Measurements from ENCODE around the gene ZNF524. TPM values are rescaled to one million over a fixed set of nuclear protein-coding genes. Genes with fewer than 3 reads are reported as not detected.
A peak's percentile ranks its signal among the peaks of the same experiment; 100 is the strongest.

Gene ZNF524
- total and polyA plus RNA-seq, 9 of the 15 experiments (the other 6 are each of a cell fraction or from before 2014, with no cell fraction given), result 0.08 to 15.6 (median 2.9) TPM

DNA sequence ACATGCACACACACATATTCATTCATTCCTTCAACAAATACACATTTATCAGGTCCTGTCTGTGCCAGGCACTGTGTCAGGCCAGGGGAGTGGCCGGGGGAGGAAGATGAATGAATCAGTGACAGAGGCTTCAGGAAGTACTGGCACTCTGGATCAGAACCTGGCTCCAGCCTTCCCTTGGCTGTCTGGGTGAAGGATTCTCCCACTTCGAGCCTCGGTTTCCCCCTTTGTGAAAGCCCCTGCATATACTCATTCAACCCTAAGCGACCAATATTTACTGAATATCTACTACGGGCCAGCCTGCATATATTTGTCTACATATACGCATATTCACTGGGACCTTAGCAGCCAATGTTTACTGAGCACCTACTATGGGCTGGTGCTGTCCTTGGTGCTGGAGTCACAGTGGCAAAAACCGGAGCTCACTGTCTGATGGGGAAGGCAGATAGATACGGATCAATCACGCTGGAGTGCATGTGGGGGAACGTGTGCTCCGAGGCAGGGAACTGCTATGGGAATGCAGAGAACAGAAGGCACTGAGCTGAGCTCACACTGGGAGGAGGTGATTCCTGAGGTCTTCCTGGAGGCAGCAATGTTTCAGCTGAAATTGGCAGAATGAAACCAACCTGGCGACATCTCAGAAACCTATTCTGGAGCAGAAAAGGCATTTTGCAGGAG is 18.8 kb upstream of the ZNF524 start (continued):
- TF ChIP-seq, protein P1, sequence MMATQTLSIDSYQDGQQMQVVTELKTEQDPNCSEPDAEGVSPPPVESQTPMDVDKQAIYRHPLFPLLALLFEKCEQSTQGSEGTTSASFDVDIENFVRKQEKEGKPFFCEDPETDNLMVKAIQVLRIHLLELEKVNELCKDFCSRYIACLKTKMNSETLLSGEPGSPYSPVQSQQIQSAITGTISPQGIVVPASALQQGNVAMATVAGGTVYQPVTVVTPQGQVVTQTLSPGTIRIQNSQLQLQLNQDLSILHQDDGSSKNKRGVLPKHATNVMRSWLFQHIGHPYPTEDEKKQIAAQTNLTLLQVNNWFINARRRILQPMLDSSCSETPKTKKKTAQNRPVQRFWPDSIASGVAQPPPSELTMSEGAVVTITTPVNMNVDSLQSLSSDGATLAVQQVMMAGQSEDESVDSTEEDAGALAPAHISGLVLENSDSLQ (IDR thresholded peaks at IDR 0.05), result peak; percentile 35; the same call in 1 of the 2 replicates
- peak; percentile 86 for TF ChIP-seq RBM25 (IDR thresholded peaks at IDR 0.05; ENCODE audit: low read depth, low read length, severe bottlenecking)
- TF ChIP-seq, protein P2, sequence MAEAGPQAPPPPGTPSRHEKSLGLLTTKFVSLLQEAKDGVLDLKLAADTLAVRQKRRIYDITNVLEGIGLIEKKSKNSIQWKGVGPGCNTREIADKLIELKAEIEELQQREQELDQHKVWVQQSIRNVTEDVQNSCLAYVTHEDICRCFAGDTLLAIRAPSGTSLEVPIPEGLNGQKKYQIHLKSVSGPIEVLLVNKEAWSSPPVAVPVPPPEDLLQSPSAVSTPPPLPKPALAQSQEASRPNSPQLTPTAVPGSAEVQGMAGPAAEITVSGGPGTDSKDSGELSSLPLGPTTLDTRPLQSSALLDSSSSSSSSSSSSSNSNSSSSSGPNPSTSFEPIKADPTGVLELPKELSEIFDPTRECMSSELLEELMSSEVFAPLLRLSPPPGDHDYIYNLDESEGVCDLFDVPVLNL (CRISPR knock-in tag; IDR thresholded peaks at IDR 0.05; ENCODE audit: low read depth), result no peak
- TF ChIP-seq, protein P3, sequence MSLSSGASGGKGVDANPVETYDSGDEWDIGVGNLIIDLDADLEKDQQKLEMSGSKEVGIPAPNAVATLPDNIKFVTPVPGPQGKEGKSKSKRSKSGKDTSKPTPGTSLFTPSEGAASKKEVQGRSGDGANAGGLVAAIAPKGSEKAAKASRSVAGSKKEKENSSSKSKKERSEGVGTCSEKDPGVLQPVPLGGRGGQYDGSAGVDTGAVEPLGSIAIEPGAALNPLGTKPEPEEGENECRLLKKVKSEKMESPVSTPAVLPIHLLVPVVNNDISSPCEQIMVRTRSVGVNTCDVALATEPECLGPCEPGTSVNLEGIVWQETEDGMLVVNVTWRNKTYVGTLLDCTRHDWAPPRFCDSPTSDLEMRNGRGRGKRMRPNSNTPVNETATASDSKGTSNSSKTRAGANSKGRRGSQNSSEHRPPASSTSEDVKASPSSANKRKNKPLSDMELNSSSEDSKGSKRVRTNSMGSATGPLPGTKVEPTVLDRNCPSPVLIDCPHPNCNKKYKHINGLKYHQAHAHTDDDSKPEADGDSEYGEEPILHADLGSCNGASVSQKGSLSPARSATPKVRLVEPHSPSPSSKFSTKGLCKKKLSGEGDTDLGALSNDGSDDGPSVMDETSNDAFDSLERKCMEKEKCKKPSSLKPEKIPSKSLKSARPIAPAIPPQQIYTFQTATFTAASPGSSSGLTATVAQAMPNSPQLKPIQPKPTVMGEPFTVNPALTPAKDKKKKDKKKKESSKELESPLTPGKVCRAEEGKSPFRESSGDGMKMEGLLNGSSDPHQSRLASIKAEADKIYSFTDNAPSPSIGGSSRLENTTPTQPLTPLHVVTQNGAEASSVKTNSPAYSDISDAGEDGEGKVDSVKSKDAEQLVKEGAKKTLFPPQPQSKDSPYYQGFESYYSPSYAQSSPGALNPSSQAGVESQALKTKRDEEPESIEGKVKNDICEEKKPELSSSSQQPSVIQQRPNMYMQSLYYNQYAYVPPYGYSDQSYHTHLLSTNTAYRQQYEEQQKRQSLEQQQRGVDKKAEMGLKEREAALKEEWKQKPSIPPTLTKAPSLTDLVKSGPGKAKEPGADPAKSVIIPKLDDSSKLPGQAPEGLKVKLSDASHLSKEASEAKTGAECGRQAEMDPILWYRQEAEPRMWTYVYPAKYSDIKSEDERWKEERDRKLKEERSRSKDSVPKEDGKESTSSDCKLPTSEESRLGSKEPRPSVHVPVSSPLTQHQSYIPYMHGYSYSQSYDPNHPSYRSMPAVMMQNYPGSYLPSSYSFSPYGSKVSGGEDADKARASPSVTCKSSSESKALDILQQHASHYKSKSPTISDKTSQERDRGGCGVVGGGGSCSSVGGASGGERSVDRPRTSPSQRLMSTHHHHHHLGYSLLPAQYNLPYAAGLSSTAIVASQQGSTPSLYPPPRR (CRISPR knock-in tag; IDR thresholded peaks at IDR 0.05; ENCODE audit: borderline replicate concordance), result 0 out of 2 replicates have a peak, but pooled peaks have one; percentile 38
- peak; percentile 17; the same call in 1 of the 2 replicates for TF ChIP-seq ZFX (CRISPR knock-in tag; IDR thresholded peaks at IDR 0.05)
- TF ChIP-seq, protein P4, sequence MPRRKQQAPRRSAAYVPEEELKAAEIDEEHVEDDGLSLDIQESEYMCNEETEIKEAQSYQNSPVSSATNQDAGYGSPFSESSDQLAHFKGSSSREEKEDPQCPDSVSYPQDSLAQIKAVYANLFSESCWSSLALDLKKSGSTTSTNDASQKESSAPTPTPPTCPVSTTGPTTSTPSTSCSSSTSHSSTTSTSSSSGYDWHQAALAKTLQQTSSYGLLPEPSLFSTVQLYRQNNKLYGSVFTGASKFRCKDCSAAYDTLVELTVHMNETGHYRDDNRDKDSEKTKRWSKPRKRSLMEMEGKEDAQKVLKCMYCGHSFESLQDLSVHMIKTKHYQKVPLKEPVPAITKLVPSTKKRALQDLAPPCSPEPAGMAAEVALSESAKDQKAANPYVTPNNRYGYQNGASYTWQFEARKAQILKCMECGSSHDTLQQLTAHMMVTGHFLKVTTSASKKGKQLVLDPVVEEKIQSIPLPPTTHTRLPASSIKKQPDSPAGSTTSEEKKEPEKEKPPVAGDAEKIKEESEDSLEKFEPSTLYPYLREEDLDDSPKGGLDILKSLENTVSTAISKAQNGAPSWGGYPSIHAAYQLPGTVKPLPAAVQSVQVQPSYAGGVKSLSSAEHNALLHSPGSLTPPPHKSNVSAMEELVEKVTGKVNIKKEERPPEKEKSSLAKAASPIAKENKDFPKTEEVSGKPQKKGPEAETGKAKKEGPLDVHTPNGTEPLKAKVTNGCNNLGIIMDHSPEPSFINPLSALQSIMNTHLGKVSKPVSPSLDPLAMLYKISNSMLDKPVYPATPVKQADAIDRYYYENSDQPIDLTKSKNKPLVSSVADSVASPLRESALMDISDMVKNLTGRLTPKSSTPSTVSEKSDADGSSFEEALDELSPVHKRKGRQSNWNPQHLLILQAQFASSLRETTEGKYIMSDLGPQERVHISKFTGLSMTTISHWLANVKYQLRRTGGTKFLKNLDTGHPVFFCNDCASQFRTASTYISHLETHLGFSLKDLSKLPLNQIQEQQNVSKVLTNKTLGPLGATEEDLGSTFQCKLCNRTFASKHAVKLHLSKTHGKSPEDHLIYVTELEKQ (CRISPR knock-in tag; IDR thresholded peaks at IDR 0.05), result no peak
- TF ChIP-seq HDAC1 (IDR thresholded peaks at IDR 0.05), result peak; percentile 37 to 45; a peak in 2 of 4 replicates
- TF ChIP-seq EWSR1 (IDR thresholded peaks at IDR 0.05; ENCODE audit: borderline replicate concordance, low read depth, partially characterized antibody), result no peak
- TF ChIP-seq ZNF766 (CRISPR knock-in tag; conservative IDR thresholded peaks at IDR 0.05), result peak; percentile 40; the same call in 1 of the 2 replicates
- TF ChIP-seq, protein P5, sequence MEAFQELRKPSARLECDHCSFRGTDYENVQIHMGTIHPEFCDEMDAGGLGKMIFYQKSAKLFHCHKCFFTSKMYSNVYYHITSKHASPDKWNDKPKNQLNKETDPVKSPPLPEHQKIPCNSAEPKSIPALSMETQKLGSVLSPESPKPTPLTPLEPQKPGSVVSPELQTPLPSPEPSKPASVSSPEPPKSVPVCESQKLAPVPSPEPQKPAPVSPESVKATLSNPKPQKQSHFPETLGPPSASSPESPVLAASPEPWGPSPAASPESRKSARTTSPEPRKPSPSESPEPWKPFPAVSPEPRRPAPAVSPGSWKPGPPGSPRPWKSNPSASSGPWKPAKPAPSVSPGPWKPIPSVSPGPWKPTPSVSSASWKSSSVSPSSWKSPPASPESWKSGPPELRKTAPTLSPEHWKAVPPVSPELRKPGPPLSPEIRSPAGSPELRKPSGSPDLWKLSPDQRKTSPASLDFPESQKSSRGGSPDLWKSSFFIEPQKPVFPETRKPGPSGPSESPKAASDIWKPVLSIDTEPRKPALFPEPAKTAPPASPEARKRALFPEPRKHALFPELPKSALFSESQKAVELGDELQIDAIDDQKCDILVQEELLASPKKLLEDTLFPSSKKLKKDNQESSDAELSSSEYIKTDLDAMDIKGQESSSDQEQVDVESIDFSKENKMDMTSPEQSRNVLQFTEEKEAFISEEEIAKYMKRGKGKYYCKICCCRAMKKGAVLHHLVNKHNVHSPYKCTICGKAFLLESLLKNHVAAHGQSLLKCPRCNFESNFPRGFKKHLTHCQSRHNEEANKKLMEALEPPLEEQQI (IDR thresholded peaks at IDR 0.05), result no peak
